PC-3 (cell line): ENCODE results near the gene MID1. TPM values are rescaled to one million over a fixed set of nuclear protein-coding genes. Genes with fewer than 3 reads are reported as not detected.

Experiments used
- ATAC-seq: fragments of 200-7000 bp; cut with Tn5 transposase; 2 replicates; pipeline ENCODE4 v1.9.1; 2020; ENCODE audit warnings: mild to moderate bottlenecking, moderate library complexity
- BruUV-seq: library from RNA; stranded (reverse); fragments of 400-500 nt; replicated peaks from 2 replicates; lab custom pipeline; 2021; lab: Mats Ljungman, UMichigan
- CTCF ChIA-PET: fragments of 300-600 bp; sonication (Branson Sonifier 250); formaldehyde crosslinking; loops from one replicate; lab custom pipeline; 2022; ENCODE audit warnings: antibody characterized with exemption; lab: Charles Lee
- POLR2A ChIA-PET: fragments of 300-600 bp; sonication (Branson Sonifier 250); formaldehyde crosslinking; loops from one replicate; lab custom pipeline; 2022; ENCODE audit warnings: antibody characterized with exemption; ENCODE audit not compliant: unreplicated experiment; lab: Charles Lee
- DNase-seq: peaks from one replicate; pipeline ENCODE4 v3.0.0-alpha.2; 2015
- H2AFZ ChIP-seq: fragments of 300-600 bp; sonication (generic); 2 replicates; pipeline ENCODE4 v1.6.0; 2016; ENCODE audit warnings: antibody characterized with exemption, low read length
- H3F3A ChIP-seq: fragments of 300-600 bp; sonication (generic); one replicate; pipeline ENCODE4 v1.6.0; 2017; ENCODE audit warnings: antibody characterized with exemption, low read length, control low read depth, mild to moderate bottlenecking; ENCODE audit not compliant: unreplicated experiment
- H3K27ac ChIP-seq: fragments of 300-600 bp; sonication (generic); 2 replicates; pipeline ENCODE4 v1.5.1; 2016; ENCODE audit warnings: mild to moderate bottlenecking, low read length
- H3K27me3 ChIP-seq: fragments of 300-600 bp; sonication (generic); 2 replicates; pipeline ENCODE4 v1.6.1; 2016; ENCODE audit warnings: low read length, mixed read lengths
- H3K36me3 ChIP-seq: fragments of 300-600 bp; sonication (generic); 2 replicates; pipeline ENCODE4 v1.6.1; 2016; ENCODE audit warnings: low read depth, mixed run types, low read length, mixed read lengths
- H3K4me1 ChIP-seq: fragments of 300-600 bp; sonication (generic); 2 replicates; pipeline ENCODE4 v1.5.1; 2016; ENCODE audit warnings: low read length; ENCODE audit not compliant: insufficient read depth
- H3K4me2 ChIP-seq: fragments of 300-600 bp; sonication (generic); 2 replicates; pipeline ENCODE4 v1.6.0; 2016; ENCODE audit warnings: low read length
- H3K4me3 ChIP-seq: fragments of 300-600 bp; sonication (generic); 2 replicates; pipeline ENCODE4 v1.5.1; 2016; ENCODE audit warnings: mild to moderate bottlenecking, low read length, mixed read lengths
- H3K79me2 ChIP-seq: fragments of 300-600 bp; sonication (generic); 2 replicates; pipeline ENCODE4 v1.6.1; 2017; ENCODE audit warnings: low read length, mixed read lengths
- H3K9ac ChIP-seq: fragments of 300-600 bp; sonication (generic); 2 replicates; pipeline ENCODE4 v1.6.0; 2016; ENCODE audit warnings: mild to moderate bottlenecking, low read length
- H3K9me2 ChIP-seq: fragments of 300-600 bp; sonication (generic); replicated peaks from 2 replicates; pipeline ENCODE4 v1.6.1; 2016; ENCODE audit warnings: mixed run types, low read length, mixed read lengths
- H3K9me3 ChIP-seq: fragments of 300-600 bp; sonication (generic); 2 replicates; pipeline ENCODE4 v1.6.1; 2016; ENCODE audit warnings: low read length, mixed read lengths
- H4K20me1 ChIP-seq: fragments of 300-600 bp; sonication (generic); 2 replicates; pipeline ENCODE4 v1.6.1; 2016; ENCODE audit warnings: low read length, mixed read lengths
- EZH2 ChIP-seq: fragments of 300-600 bp; sonication (generic); IDR thresholded peaks from one replicate; pipeline ENCODE4 v1.6.1; 2017; ENCODE audit warnings: antibody characterized with exemption, mild to moderate bottlenecking, low read length; ENCODE audit not compliant: unreplicated experiment
- EZH2phosphoT487 ChIP-seq: fragments of 300-600 bp; sonication (generic); IDR thresholded peaks from 2 replicates; pipeline ENCODE4 v1.6.1; 2018; ENCODE audit warnings: mild to moderate bottlenecking, antibody characterized with exemption, low read length, borderline replicate concordance
- intact Hi-C: fragments of 100-400 bp; cut with micrococcal nuclease; formaldehyde crosslinking; loops from 2 replicates; pipeline ENCODE4 v1.9.0; 2023
- total RNA-seq: library from RNA; depleted of rRNA; stranded (reverse); fragments of >200 nt; gene quantifications from 2 replicates; pipeline ENCODE4 v1.2.3, GENCODE V29; 2014
- TF ChIP-seq, protein P1 (sequence below): fragments of 300-600 bp; sonication (generic); conservative IDR thresholded peaks from 2 replicates; pipeline ENCODE4 v1.5.1; 2017; ENCODE audit warnings: antibody characterized with exemption, low read depth, mild to moderate bottlenecking, low read length

Gene MID1
- total RNA-seq, 1 experiment from 2014 or later, result 21.9 TPM

- intact Hi-C loops, result no loop called here
- Histone ChIP-seq H3K79me2 (peaks cover 62% of the 10 kb centered on the region), H3K27ac (no peak overlapping the region), H3K27me3 (no peaks in the 10 kb centered on the region), H3K4me2 (no peak overlapping the region), H3F3A (no peaks in the 10 kb centered on the region), H3K4me3 (no peak overlapping the region), H3K9ac (no peak overlapping the region), H2AFZ (no peak overlapping the region), H4K20me1 (no peaks in the 10 kb centered on the region), H3K9me3 (no peaks in the 10 kb centered on the region), H3K4me1 (no peaks in the 10 kb centered on the region), H3K9me2 (no peaks in the 10 kb centered on the region), H3K36me3 (no peaks in the 10 kb centered on the region)
- no TSS peak for BruUV-seq
- no peak for ATAC-seq
- no peak for DNase-seq
- TF ChIP-seq, protein P1, sequence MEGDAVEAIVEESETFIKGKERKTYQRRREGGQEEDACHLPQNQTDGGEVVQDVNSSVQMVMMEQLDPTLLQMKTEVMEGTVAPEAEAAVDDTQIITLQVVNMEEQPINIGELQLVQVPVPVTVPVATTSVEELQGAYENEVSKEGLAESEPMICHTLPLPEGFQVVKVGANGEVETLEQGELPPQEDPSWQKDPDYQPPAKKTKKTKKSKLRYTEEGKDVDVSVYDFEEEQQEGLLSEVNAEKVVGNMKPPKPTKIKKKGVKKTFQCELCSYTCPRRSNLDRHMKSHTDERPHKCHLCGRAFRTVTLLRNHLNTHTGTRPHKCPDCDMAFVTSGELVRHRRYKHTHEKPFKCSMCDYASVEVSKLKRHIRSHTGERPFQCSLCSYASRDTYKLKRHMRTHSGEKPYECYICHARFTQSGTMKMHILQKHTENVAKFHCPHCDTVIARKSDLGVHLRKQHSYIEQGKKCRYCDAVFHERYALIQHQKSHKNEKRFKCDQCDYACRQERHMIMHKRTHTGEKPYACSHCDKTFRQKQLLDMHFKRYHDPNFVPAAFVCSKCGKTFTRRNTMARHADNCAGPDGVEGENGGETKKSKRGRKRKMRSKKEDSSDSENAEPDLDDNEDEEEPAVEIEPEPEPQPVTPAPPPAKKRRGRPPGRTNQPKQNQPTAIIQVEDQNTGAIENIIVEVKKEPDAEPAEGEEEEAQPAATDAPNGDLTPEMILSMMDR, result no peak
- TF ChIP-seq EZH2, result no peak
- TF ChIP-seq EZH2phosphoT487, result no peak
- CTCF ChIA-PET, result no interaction called here
- POLR2A ChIA-PET, result no interaction called here
Measured at GRCh38 chrX:10555846-10556245, 64.5 kb downstream of the MID1 start.

DNA sequence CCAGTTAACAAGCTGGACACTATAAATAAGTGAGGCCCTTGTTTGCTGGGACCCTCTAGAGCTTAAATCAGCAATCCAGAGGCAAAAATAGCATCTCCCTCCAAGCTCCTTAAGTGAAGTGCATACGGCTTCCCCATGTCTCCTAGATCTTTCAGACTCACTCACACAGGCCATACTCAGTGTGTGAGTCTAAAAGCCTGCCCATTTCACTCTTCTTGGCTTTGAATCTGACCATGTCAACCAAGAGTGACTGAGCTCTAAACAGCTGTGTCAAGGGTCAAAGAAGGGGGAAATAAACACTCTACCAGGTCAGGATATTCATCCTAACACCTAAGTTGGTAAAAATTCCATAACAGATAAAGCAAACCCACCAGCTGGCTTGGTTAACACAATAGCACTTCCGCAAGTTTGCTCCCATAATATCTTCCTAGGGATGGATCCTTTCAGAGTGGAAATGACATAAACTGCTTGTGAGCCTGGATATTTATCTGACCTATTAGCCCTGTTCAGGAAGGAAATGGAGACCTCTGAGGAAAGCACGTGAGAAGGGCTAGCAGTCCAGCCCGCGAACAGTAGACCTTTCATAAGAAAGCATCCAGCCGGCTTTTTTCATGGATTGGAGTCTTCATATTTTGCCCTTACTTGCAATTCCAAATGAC lies 65.6 kb downstream of the MID1 start:
- Histone ChIP-seq H3K79me2 (peaks cover 61% of the 10 kb centered on the region), H3K4me1 (peaks cover 3% of the 10 kb centered on the region), H3K4me2 (no peak overlapping the region), H3K9me2 (no peaks in the 10 kb centered on the region), H3K9me3 (no peaks in the 10 kb centered on the region), H3K27ac (no peak overlapping the region), H2AFZ (no peak overlapping the region), H4K20me1 (no peaks in the 10 kb centered on the region), H3K9ac (no peak overlapping the region), H3K27me3 (no peaks in the 10 kb centered on the region), H3K36me3 (no peaks in the 10 kb centered on the region), H3F3A (no peaks in the 10 kb centered on the region), H3K4me3 (no peak overlapping the region)
- BruUV-seq, result no TSS peak
- intact Hi-C loops, result no loop called here
- CTCF ChIA-PET, result no interaction called here
- ATAC-seq (no peak), DNase-seq (no peak)
- POLR2A ChIA-PET, result no interaction called here
- TF ChIP-seq EZH2phosphoT487 (no peak), EZH2 (no peak)
- TF ChIP-seq, protein P1, result no peak

DNA sequence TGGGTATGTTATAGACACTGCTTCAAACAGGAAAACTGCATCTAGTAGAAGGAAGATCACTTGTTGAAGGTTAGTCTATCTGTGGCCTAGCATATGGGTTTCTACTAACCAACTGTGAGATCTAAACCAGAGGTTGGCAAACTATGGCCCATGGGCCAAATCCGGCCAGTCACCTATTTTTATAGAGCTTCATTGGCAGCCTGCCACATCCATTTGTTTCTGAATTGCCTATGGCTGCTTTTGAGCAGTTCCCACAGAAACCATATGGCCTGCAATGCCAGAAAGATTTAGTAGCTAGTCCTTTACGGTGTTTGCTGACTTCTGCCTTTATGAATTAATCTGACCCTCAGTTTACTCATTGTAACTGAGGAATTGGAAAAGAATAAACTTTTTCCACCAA lies 71.1 kb downstream of the MID1 start:
- no peaks in the 10 kb centered on the region for H3K27me3 ChIP-seq
- CTCF ChIA-PET, result no interaction called here
- H3K27ac ChIP-seq, result peak overlapping the region; percentile 90
- H3K79me2 ChIP-seq, result peaks cover 21% of the 10 kb centered on the region; the same call in 1 of the 2 replicates
- BruUV-seq, result no TSS peak
- no peak overlapping the region for H3K4me3 ChIP-seq
- no peaks in the 10 kb centered on the region for H3K36me3 ChIP-seq
- H3K9ac ChIP-seq, result peak overlapping the region; percentile 36; the same call in 1 of the 2 replicates
- peak overlapping the region; percentile 56 for H3K4me2 ChIP-seq
- H3K9me3 ChIP-seq, result no peaks in the 10 kb centered on the region
- ATAC-seq (peak; percentile 90), DNase-seq (peak; percentile 94)
- H2AFZ ChIP-seq, result no peak overlapping the region
- intact Hi-C loops, result loop anchor here (2.0 kb wide), 1 partner anchor 16 kb away; no protein-coding TSS in a partner anchor
- H3K9me2 ChIP-seq, result no peaks in the 10 kb centered on the region
- POLR2A ChIA-PET, result interaction anchor here (0.7 kb wide), 1 partner anchor 600 kb away, joined by 7 read pairs; no protein-coding TSS in a partner anchor
- H4K20me1 ChIP-seq, result no peaks in the 10 kb centered on the region
- TF ChIP-seq, protein P1, result no peak
- TF ChIP-seq EZH2 (no peak), EZH2phosphoT487 (no peak)
- peaks cover 21% of the 10 kb centered on the region for H3K4me1 ChIP-seq
- H3F3A ChIP-seq, result peaks cover 3% of the 10 kb centered on the region
